Neural cell (in vitro differentiated cells): ENCODE results near the gene GCSAM. TPM values are rescaled to one million over a fixed set of nuclear protein-coding genes. Genes with fewer than 3 reads are reported as not detected.

Experiments
- H2AFZ ChIP-seq: fragments of 200-600, 300-800 bp; sonication (generic), shearing (Covaris generic); 2 replicates; pipeline ENCODE4 v1.6.0; 2014; ENCODE audit warnings: low read depth, mild to moderate bottlenecking, antibody characterized with exemption, low read length, moderate library complexity
- H3F3A ChIP-seq: fragments of 200-600 bp; shearing (Covaris generic); 2 replicates; pipeline ENCODE4 v1.6.1; 2016; ENCODE audit warnings: mild to moderate bottlenecking, moderate library complexity, mixed read lengths, antibody characterized with exemption, low read length; ENCODE audit not compliant: insufficient read depth, poor library complexity, severe bottlenecking
- H3K27ac ChIP-seq: fragments of 200-600, 300-800 bp; sonication (generic), shearing (Covaris generic); 2 replicates; pipeline ENCODE4 v1.5.1; 2014; ENCODE audit warnings: mild to moderate bottlenecking, low read length, moderate library complexity
- H3K27me3 ChIP-seq: fragments of 300-800, 200-600 bp; sonication (generic), shearing (Covaris generic); 2 replicates; pipeline ENCODE4 v1.6.0; 2014; ENCODE audit warnings: mild to moderate bottlenecking, low read depth, low read length, moderate library complexity; ENCODE audit not compliant: insufficient read depth
- H3K36me3 ChIP-seq: fragments of 300-800, 200-600 bp; sonication (generic), shearing (Covaris generic); 2 replicates; pipeline ENCODE4 v1.5.1; 2014; ENCODE audit warnings: mild to moderate bottlenecking, antibody characterized with exemption, low read length, moderate library complexity; ENCODE audit not compliant: insufficient read depth
- H3K4me2 ChIP-seq: fragments of 300-800, 200-600 bp; sonication (generic), shearing (Covaris generic); 2 replicates; pipeline ENCODE4 v1.6.0; 2014; ENCODE audit warnings: mild to moderate bottlenecking, low read length
- H3K4me3 ChIP-seq: fragments of 300-800, 200-600 bp; sonication (generic), shearing (Covaris generic); 2 replicates; pipeline ENCODE4 v1.5.1; 2014; ENCODE audit warnings: mild to moderate bottlenecking, low read length, moderate library complexity
- H3K79me2 ChIP-seq: fragments of 200-600 bp; shearing (Covaris generic); replicated peaks from 2 replicates; pipeline ENCODE4 v1.6.0; 2014; ENCODE audit warnings: mild to moderate bottlenecking, low read length, moderate library complexity; ENCODE audit not compliant: insufficient read depth
- H3K9ac ChIP-seq: fragments of 300-800, 200-600 bp; sonication (generic), shearing (Covaris generic); 2 replicates; pipeline ENCODE4 v1.6.1; 2016; ENCODE audit warnings: mild to moderate bottlenecking, low read length, mixed read lengths
- H3K9me2 ChIP-seq: fragments of 200-600 bp; shearing (Covaris generic); 2 replicates; pipeline ENCODE4 v1.6.1; 2016; ENCODE audit warnings: mild to moderate bottlenecking, low read length, mixed read lengths; ENCODE audit not compliant: insufficient read depth
- H3K9me3 ChIP-seq: fragments of 200-600, 300-800 bp; sonication (generic), shearing (Covaris generic); 2 replicates; pipeline ENCODE4 v1.6.1; 2016; ENCODE audit warnings: mild to moderate bottlenecking, mixed run types, low read length, moderate library complexity, mixed read lengths
- H4K20me1 ChIP-seq: fragments of 200-600 bp; shearing (Covaris generic); 2 replicates; pipeline ENCODE4 v1.6.1; 2016; ENCODE audit warnings: mild to moderate bottlenecking, mixed run types; ENCODE audit not compliant: insufficient read depth
- EP300 ChIP-seq: fragments of 450-650 bp; conservative IDR thresholded peaks from 2 replicates; pipeline ENCODE4 v1.6.1; 2014; ENCODE audit warnings: antibody characterized with exemption, mild to moderate bottlenecking, moderate library complexity; ENCODE audit not compliant: poor library complexity, severe bottlenecking
- EZH2 ChIP-seq: fragments of 200-600, 300-800 bp; shearing (Covaris generic), sonication (generic); IDR thresholded peaks from 2 replicates; pipeline ENCODE4 v1.6.1; 2014; ENCODE audit warnings: antibody characterized with exemption, low read length, borderline replicate concordance, mild to moderate bottlenecking; ENCODE audit not compliant: insufficient read depth, poor library complexity, severe bottlenecking
- MXI1 ChIP-seq: fragments of 450-650 bp; conservative IDR thresholded peaks from 2 replicates; pipeline ENCODE4 v1.6.1; 2014; ENCODE audit warnings: antibody characterized with exemption, mild to moderate bottlenecking; ENCODE audit not compliant: poor library complexity, severe bottlenecking
- POLR2AphosphoS5 ChIP-seq: IDR thresholded peaks from 2 replicates; pipeline ENCODE4 v1.6.1; 2012
- RAD21 ChIP-seq: fragments of 450-650 bp; conservative IDR thresholded peaks from 2 replicates; pipeline ENCODE4 v1.6.1; 2014; ENCODE audit warnings: antibody characterized with exemption, mild to moderate bottlenecking, moderate library complexity
- SMC3 ChIP-seq: fragments of 450-650 bp; conservative IDR thresholded peaks from 2 replicates; pipeline ENCODE4 v1.6.1; 2014; ENCODE audit warnings: antibody characterized with exemption, mild to moderate bottlenecking, moderate library complexity; ENCODE audit not compliant: poor library complexity
- TAF1 ChIP-seq: IDR thresholded peaks from 2 replicates; pipeline ENCODE4 v1.6.1; 2012; ENCODE audit warnings: low read depth
- polyA plus RNA-seq: library from polyadenylated mRNA; depleted of rRNA; stranded (reverse); fragments of >200 nt; gene quantifications from 2 replicates; pipeline ENCODE4 v1.2.3, GENCODE V29; 2014
- TF ChIP-seq, protein P1 (sequence below): fragments of 450-650 bp; IDR thresholded peaks from 2 replicates; pipeline ENCODE4 v1.5.1; 2014; ENCODE audit warnings: antibody characterized with exemption, mild to moderate bottlenecking, moderate library complexity; ENCODE audit not compliant: poor library complexity, severe bottlenecking
- TF ChIP-seq, protein P2 (sequence below): IDR thresholded peaks from 2 replicates; pipeline ENCODE4 v1.6.1; 2012; ENCODE audit warnings: borderline replicate concordance

Gene GCSAM
- polyA plus RNA-seq, 1 donor from 2014 or later = not detected

DNA sequence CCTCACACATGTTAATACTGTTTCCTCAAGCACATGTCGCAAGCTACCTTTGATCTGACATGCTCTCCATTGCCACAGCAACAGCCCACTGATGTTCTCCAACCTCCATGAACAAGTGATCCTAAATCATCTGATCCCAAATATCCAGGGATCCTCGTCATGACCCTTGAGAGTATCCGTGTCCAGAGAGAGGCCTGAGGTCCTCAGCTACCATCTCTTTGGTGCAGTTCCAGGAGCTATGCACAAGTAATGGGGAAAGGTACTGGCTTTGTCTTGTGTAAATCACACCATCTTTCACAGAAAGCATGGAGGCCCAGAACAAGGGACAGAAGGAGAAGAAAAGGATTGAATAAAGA is 2.4 kb downstream of the GCSAM start:
- Histone ChIP-seq H4K20me1 (no peaks in the 10 kb centered on the region), H3K4me3 (no peak overlapping the region), H3K9me3 (no peaks in the 10 kb centered on the region), H3K36me3 (no peaks in the 10 kb centered on the region), H3K4me2 (no peak overlapping the region), H3K9ac (no peak overlapping the region), H3K79me2 (no peaks in the 10 kb centered on the region), H3K27me3 (no peaks in the 10 kb centered on the region), H3K9me2 (no peaks in the 10 kb centered on the region), H2AFZ (no peak overlapping the region), H3K27ac (no peak overlapping the region), H3F3A (no peaks in the 10 kb centered on the region)
- TF ChIP-seq SMC3 (no peak), EZH2 (no peak), EP300 (no peak), TAF1 (no peak), MXI1 (no peak), RAD21 (no peak), POLR2AphosphoS5 (no peak)
- TF ChIP-seq, protein P1, sequence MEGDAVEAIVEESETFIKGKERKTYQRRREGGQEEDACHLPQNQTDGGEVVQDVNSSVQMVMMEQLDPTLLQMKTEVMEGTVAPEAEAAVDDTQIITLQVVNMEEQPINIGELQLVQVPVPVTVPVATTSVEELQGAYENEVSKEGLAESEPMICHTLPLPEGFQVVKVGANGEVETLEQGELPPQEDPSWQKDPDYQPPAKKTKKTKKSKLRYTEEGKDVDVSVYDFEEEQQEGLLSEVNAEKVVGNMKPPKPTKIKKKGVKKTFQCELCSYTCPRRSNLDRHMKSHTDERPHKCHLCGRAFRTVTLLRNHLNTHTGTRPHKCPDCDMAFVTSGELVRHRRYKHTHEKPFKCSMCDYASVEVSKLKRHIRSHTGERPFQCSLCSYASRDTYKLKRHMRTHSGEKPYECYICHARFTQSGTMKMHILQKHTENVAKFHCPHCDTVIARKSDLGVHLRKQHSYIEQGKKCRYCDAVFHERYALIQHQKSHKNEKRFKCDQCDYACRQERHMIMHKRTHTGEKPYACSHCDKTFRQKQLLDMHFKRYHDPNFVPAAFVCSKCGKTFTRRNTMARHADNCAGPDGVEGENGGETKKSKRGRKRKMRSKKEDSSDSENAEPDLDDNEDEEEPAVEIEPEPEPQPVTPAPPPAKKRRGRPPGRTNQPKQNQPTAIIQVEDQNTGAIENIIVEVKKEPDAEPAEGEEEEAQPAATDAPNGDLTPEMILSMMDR = no peak
- TF ChIP-seq, protein P2, sequence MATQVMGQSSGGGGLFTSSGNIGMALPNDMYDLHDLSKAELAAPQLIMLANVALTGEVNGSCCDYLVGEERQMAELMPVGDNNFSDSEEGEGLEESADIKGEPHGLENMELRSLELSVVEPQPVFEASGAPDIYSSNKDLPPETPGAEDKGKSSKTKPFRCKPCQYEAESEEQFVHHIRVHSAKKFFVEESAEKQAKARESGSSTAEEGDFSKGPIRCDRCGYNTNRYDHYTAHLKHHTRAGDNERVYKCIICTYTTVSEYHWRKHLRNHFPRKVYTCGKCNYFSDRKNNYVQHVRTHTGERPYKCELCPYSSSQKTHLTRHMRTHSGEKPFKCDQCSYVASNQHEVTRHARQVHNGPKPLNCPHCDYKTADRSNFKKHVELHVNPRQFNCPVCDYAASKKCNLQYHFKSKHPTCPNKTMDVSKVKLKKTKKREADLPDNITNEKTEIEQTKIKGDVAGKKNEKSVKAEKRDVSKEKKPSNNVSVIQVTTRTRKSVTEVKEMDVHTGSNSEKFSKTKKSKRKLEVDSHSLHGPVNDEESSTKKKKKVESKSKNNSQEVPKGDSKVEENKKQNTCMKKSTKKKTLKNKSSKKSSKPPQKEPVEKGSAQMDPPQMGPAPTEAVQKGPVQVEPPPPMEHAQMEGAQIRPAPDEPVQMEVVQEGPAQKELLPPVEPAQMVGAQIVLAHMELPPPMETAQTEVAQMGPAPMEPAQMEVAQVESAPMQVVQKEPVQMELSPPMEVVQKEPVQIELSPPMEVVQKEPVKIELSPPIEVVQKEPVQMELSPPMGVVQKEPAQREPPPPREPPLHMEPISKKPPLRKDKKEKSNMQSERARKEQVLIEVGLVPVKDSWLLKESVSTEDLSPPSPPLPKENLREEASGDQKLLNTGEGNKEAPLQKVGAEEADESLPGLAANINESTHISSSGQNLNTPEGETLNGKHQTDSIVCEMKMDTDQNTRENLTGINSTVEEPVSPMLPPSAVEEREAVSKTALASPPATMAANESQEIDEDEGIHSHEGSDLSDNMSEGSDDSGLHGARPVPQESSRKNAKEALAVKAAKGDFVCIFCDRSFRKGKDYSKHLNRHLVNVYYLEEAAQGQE = no peak

DNA sequence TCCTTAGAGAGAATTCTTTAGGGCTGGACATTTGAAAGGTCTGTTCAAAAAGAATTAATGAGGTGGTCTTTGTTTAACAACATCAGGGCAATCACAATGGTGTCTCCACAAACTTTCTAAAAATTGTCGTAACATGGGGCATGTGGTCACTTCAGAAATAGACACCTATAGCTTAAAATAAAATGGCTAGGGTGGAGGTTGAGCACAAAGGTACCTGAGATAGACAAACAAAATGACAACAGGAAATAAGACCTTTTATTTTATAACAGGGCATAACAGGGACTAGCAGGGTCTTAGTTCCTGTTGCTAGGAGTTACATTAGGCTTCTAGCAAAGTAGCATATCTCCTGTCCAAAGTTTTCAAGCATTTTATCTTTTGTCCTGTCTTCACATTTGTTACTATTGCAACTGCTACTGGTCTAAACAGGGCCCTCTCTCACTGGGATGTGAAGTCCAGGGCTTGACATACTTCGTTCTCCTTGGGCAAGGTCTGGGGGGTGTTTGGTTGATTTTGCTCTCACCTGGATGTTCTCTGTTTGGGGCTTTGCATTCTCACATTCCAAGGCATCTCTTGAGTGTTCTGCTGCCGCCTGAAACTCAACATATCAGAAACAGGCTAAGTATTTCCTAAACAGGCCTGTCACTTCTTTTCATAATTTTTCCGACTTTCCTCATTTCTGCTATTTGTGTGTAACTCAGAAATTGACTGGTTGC is 3.0 kb downstream of the GCSAM start:
- Histone ChIP-seq H3K79me2 (no peaks in the 10 kb centered on the region), H4K20me1 (no peaks in the 10 kb centered on the region), H3K27me3 (no peaks in the 10 kb centered on the region), H3K4me2 (no peak overlapping the region), H3K27ac (no peak overlapping the region), H3K4me3 (no peak overlapping the region), H2AFZ (no peak overlapping the region), H3K9me3 (no peaks in the 10 kb centered on the region), H3K9me2 (no peaks in the 10 kb centered on the region), H3K9ac (no peak overlapping the region), H3F3A (no peaks in the 10 kb centered on the region), H3K36me3 (no peaks in the 10 kb centered on the region)
- TF ChIP-seq, protein P1 = no peak
- TF ChIP-seq, protein P2 = no peak
- TF ChIP-seq TAF1 (no peak), RAD21 (no peak), POLR2AphosphoS5 (no peak), SMC3 (no peak), EP300 (no peak), MXI1 (no peak), EZH2 (no peak)
